HEK293T (cell line): Measurements from ENCODE around the gene RAMAC.

Source experiments
- ARNT ChIP-seq: fragments of 450-650 bp; IDR thresholded peaks from 2 replicates; pipeline ENCODE4 v1.6.1; 2017; ENCODE audit warnings: mild to moderate bottlenecking
- BHLHE40 ChIP-seq: fragments of 450-650 bp; IDR thresholded peaks from 2 replicates; pipeline ENCODE4 v1.6.1; 2016; ENCODE audit warnings: mild to moderate bottlenecking, moderate library complexity, borderline replicate concordance
- CTBP1 ChIP-seq: fragments of 450-650 bp; IDR thresholded peaks from 2 replicates; pipeline ENCODE4 v1.6.1; 2016; ENCODE audit warnings: borderline replicate concordance
- ELF4 ChIP-seq: fragments of 450-650 bp; IDR thresholded peaks from 2 replicates; pipeline ENCODE4 v1.6.1; 2017; ENCODE audit warnings: antibody characterized with exemption
- FOXA1 ChIP-seq: fragments of 450-650 bp; IDR thresholded peaks from 2 replicates; pipeline ENCODE4 v1.6.1; 2016; ENCODE audit warnings: mild to moderate bottlenecking
- FOXK2 ChIP-seq: fragments of 450-650 bp; IDR thresholded peaks from 2 replicates; pipeline ENCODE4 v1.6.1; 2016; ENCODE audit warnings: mild to moderate bottlenecking
- FOXM1 ChIP-seq: fragments of 450-650 bp; IDR thresholded peaks from 2 replicates; pipeline ENCODE4 v1.6.1; 2017; ENCODE audit warnings: mild to moderate bottlenecking, borderline replicate concordance
- NFRKB ChIP-seq: fragments of 450-650 bp; IDR thresholded peaks from 2 replicates; pipeline ENCODE4 v1.6.1; 2016; ENCODE audit warnings: mild to moderate bottlenecking, moderate library complexity
- SP1 ChIP-seq: fragments of 450-650 bp; IDR thresholded peaks from 2 replicates; pipeline ENCODE4 v1.6.1; 2017
- SUZ12 ChIP-seq: fragments of 450-650 bp; IDR thresholded peaks from 2 replicates; pipeline ENCODE4 v1.6.1; 2016; ENCODE audit warnings: mild to moderate bottlenecking
- TARDBP ChIP-seq: fragments of 450-650 bp; IDR thresholded peaks from 2 replicates; pipeline ENCODE4 v1.6.1; 2016
- ZNF384 ChIP-seq: fragments of 450-650 bp; IDR thresholded peaks from 2 replicates; pipeline ENCODE4 v1.6.1; 2016

DNA sequence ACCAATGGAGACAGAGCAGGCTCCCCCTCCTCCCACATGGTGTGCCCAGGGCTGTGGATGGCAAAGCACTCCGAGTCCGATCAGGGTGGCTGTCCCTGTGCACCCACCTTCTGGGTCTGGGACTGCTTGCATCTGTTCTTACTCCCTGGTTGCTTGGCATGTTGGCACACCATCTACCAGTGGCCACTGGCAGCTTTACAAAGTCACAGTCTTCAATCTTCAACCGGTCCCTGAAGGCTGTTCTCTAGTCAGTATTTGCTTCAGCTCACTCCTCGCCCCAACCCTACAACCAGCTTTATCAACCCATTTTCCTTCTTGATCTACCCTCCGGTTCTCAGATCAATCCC lies 48.3 kb upstream of the RAMAC start:
- no peak for TF ChIP-seq NFRKB
- no peak for TF ChIP-seq ELF4
- TF ChIP-seq FOXM1, result no peak
- no peak for TF ChIP-seq TARDBP
- no peak for TF ChIP-seq ZNF384
- TF ChIP-seq BHLHE40, result no peak
- TF ChIP-seq FOXK2, result no peak
- TF ChIP-seq SP1, result no peak
- no peak for TF ChIP-seq ARNT
- TF ChIP-seq CTBP1, result no peak
- no peak for TF ChIP-seq SUZ12
- TF ChIP-seq FOXA1, result no peak
